HG03103 (cell line): ENCODE data around the gene RNGTT.
"Not testable (repeated sequence)": the region's sequence is repeated elsewhere in the genome, so short reads cannot be mapped to it uniquely, and the experiment has no call there.

Source experiments
- ATAC-seq: cut with Tn5 transposase; IDR thresholded peaks from one replicate; pipeline ENCODE4 v1.9.1; 2021; ENCODE audit warnings: low read depth; ENCODE audit not compliant: unreplicated experiment

Gene RNGTT

DNA sequence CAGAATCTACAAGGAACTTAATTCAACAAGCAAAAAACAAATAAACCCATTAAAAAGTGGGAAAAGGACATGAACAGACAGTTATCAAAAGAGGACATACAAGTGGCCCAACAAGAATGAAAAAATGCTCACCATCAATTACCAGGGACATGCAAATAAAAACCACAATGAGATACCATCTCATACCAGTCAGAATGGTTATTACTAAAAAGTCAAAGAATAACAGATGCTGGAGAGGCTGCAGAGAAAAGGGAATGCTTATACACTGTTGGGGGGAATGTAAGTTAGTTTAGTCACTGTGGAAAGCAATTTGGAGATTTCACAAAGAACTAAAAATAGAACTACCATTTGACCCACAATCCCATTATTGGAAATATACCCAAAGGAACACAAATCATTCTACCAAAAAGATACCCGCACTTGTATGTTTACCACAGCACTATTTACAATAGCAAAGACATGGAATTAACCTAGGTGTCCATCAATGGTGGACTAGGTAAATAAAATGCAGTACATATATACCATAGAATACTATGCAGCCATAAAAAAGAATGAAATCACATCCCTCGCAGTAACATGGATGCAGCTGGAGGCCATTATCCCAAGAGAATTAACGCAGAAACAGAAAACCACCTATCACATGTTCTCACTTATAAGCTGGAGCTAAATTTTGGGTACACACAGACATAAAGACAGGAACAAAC, 48.4 kb downstream of the RNGTT start:
- ATAC-seq = no peak

DNA sequence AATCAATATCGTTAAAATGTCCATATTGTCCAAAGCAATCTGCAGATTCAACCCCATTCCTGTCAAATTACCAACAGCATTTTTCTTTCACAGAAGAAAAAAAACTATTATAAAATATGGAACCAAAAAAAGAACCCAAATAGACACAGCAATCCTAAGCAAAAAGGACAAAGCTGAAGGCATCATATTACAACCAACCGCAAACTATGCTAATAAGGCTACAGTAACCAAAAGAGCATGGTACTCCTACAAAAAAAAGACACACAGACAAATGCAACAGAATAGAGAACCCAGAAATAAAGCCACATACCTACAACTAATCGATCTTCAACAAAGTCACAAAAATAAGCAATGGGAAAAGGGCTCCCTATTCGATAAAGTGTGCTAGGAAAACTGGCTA, 49.2 kb downstream of the RNGTT start:
- ATAC-seq = no peak

DNA sequence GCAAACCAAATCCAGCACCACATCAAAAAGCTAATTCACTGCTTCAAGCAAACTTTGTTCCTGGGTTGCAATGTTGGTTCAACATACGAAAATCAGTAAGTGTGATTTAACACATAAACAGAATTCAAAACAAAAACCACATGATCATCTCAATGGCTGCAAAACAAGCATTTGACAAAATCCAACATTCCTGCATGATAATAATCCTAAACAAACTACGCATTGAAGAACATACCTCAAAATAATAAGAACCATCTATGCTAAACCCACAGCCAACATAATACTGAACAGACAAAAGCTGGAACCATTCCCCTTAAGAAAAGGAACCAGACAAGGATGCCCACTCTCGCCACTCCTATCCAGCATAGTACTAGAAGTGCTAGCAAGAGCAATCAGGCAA, 49.9 kb downstream of the RNGTT start:
- ATAC-seq = no peak

DNA sequence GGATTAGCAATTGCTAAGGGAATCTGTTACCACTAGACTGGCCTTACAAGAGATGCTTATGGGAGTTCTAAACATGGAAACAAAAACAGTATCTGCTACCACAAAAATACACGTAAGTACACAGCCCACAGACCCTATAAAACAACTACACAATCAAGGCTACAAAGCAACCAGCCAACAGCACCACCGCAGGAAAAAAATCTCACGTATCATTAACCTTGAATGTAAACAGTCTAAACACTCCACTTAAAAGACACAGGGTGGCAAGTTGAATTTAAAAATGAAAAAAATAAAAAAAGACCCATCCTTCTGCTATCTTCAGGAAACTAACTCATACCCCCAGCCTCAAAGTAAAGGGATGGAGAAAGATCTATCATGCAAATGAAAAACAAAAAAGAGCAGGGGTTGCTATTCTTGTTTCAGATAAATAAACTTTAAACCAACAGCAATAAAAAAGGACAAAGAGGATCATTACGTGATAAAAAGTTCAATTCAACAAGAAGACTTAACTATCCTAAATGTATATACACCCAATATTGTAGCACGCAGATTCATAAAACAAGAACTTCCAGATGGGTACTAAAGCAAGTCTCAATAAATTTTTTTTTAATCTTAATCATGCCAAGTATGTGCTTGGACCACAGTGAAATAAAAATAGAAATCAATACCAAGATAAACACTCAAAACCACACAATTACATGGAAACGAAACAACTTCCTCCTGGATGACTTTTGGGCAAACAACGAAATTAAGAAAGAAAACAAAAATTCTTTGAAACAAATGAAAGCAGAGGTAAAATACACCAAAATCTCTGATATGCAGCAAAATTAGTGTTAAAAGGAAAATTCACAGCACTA, 52.3 kb downstream of the RNGTT start:
- no peak for ATAC-seq

DNA sequence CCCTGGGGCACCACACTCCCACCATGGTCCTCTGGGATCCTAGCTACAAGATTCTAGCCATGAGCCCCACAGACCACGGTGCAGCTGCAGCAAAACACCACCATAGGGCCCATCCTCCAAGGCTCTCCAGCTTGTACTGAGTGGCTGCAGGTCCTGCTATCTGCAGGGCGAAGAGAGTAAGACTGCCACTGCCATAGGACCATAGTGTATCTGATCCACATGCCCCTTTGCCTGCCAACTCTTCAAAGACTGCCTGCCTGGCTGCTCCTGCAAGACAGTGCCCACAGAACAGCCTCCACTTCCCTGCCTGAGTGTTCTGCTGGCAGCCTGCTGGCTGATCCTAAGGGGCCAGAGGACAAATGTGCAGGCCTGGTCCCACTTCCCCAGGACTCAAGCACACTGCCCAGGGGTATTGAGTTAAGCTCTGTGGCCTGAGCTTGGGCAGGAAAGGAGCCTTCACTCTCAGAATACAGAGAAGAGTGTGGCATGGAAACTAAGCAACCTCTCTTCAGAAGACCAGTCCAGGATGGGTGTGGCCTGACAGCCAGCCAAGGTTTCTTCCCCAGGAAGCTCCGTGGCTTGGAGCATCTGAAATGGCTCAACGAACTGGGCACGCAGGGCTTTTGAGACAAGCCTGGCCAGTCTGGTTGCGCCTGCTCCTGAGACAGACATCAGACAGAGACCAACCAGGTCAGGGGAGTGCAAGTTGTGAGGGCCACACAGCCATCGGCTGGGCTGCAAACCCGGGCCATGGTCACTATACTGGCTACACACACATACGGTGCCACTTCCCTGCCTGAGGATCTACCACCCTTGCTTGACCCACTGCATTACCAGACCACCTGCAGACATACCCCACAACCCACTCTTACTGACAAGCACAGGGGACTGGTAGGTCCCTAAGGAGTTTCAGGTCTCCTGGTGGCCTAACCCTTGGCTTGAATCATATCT, 54.5 kb downstream of the RNGTT start:
- no peak for ATAC-seq

DNA sequence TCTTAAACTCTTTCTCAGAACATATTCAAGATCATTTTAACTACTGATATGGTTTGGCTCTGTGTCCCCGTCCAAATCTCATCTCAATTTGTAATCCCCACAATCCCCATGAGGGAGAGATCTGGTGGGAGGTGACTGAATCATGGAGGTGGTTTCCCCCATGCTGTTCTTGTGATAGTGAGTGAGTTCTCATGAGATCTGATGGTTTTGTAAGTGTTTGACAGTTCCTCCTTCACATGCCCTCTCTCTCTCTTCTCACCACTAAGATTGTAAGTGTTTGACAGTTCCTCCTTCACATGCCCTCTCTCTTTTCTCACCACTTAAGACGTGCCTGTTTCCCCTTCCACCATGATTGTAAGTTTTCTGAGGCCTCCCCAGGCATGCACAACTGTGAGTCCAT, 56.3 kb downstream of the RNGTT start:
- ATAC-seq = not testable (repeated sequence)

DNA sequence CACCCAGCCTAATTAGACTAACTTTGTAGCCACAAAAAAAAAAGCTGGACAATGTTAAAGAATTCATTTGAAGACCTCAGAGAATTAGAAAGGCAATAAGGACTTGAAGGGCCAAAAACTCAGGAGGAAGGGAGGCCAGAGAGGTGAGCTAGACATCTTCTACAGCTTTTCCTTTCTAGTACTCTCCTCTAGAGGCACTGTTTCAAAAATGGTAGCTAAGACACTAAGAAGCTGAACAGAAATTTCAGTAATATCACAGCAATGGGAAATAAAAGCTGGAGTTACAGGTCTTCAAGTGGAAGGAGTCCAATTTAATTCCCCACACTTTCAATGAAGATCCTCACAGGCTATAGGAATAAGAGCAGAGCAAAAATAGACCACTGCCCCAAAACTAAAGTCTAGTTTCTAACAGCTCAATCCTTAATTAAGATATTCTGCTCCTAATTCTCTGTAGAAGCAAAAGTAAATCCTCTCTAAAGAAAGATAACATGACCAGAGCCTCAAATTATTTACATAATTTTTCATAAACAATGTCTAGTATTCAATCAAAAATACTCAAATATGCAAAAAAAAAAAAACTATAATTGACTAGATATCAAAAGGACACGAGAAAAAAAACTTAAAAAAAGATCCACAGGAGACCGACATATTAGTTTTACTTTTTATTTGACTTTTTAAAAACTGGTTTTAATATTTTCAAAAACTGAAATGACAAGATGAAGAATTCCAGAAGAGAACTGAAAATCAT, 63.7 kb downstream of the RNGTT start:
- ATAC-seq = no peak

DNA sequence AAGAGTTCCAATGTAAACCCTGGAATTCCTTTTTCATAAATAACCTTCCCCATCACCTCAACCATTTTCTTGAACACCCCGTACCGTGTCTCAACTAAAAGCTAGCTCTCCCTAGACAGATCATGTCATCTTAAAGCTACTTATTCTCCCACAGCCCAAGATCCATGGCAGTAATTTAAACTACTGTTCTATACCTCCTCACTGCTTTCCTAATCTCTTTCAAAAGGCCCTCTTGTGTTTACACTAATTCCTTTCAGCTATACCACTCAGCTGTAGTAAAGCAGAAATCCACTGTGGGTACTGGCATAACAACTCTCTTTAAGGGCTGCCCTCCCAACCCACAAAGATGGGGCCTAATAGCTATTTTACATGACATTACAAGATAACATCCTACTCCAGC, 67.5 kb downstream of the RNGTT start:
- no peak for ATAC-seq

DNA sequence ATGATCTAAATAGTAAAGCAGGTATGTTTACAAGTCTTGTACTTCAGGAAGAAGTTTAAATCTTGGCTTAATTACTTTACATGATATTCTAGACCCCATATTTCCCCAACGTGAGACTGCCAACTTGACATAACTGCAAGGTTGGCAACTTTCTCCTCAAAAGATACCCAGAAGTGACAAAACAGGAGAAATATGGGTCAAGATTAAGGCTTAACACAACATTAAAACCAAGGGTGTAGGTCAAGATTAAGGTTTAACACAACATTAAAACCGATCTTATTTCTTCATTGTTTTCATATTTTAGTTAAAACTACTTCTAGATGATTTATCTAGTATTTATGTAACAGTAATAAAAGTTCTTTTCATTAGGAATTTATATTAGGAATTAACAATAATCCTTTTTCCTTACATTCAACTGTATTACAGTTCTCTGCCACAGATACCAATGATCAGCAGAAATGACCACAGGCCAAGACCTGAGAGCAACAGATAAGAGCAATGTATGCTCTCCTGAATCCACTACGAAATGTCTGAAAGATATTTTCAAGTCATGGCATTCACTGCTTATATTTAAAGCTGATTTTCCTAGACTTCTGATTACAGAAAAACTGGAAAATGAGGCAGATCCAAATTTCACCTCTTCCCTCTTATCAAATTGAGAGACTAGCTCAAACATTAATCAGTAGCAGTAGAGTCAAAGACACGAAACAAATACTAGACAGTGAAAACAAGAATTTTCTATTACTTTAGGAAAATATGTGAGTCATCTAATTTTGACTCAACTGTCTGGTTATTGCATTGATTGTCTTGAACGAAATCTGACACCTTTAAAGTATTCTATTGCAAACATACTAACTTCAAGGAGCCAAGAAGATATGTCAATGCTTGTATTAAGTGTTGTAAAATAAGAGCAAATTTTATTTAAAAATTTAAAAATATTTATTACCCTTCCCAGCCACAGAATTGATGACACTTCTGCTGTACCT, 72.3 kb downstream of the RNGTT start:
- ATAC-seq = no peak

DNA sequence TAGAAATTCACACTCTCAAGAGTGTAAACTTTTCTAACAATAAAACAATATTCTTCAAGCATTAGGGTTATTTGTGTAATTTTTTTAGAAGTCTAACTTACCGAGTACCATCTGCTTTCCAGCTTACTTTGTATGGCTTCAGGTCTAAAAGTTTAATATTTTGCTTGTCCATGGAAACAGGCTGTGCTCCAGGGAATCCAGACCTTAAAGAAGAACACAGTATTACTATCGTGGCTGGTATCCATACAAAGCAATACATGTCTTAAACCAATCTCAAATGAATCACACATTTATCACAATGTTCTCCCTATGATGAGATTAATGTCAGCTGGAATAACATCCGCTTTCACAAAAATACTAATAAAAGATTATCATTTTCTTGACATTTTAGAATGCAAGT, 73.0 kb downstream of the RNGTT start:
- no peak for ATAC-seq

DNA sequence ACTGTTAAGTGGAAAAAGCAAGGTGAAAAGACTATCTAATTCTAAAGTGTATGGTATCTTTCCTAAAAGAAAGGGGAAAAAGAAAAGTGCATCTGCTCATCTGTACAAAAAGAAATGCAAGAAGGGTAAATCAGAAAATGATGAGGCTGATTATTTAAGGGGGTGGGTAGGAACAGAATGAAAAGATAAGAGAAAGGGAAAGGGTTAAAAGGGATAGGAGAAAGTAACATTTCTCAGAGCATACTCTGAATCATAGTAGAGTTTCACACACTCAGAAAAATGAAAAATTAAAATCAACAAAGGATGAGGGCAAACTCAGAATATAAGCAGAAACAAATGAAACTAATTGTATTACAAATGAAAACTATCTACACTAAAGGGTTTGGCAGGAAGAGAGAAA, 79.1 kb downstream of the RNGTT start:
- no peak for ATAC-seq

DNA sequence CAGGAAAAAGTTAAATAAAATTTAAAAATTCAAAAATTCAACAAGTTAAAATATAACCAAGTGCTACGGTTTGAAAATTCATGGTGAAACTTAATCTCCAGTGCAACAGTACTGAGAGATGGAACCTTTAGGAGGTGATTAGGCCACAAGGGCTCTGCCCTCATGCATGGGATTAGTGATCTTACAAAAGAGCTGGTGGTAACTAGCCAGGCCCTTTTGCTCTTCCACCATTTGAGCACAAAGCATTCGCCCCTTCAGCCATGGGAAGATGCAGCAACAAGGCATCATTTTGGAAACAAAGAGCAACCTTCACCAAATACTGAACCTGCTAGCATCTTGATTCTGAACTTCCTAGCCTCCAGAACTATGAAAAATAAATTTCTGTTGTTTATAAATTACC, 80.9 kb downstream of the RNGTT start:
- no peak for ATAC-seq

DNA sequence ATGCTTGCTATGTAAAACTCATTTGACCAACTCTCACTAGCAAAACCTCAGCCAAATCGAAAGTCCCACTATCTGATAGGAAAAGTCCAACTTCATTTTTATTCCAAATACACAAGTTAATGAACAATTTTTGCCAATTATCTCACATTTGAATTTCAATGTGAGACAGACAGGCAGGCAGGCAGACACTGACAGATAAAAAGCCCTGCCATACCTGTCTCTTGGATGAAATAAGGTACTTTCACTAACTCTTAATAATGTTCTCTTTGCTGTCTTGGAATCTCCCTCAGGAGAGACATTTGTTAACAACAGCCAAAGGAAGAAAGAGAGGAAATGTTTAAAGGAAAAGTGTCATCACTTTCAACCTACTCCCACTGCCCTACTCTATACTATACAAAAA, 82.0 kb downstream of the RNGTT start:
- no peak for ATAC-seq

DNA sequence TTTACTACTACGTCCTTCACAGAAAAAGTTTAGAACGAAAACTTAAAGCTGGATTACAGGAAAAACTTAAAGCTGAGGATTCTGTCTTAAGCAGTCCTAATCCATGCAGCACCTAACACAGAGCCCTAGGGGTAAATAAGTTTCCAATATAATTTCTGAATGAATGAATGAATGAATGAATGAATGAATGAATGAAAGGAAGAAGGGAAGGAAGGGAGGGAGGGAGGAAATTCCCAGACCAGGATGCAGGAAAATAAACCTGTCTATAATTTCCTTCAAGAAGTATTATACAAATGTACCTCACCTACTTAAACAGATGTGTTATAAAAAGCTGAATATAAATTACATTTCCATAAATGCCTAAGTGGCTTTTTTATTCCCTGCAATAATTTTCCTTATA, 83.4 kb downstream of the RNGTT start:
- no peak for ATAC-seq

DNA sequence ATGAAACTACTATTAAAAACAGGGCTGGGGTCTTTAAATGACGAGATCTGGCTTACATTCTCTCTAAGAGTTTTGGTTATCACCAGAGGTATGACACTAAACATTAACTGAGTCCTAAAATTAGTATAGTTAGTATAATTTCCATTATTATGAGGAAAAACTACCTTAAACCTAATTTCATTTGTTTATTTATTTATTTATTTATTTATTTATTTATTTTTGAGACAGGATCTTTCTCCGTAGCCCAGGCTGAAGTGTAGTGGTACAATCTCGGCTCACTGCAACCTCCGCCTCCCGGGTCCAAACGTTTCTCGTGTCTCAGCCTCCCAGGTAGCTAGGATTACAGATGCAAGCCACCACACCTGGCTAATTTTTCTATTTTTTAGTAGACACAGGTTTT, 85.5 kb downstream of the RNGTT start:
- no peak for ATAC-seq

DNA sequence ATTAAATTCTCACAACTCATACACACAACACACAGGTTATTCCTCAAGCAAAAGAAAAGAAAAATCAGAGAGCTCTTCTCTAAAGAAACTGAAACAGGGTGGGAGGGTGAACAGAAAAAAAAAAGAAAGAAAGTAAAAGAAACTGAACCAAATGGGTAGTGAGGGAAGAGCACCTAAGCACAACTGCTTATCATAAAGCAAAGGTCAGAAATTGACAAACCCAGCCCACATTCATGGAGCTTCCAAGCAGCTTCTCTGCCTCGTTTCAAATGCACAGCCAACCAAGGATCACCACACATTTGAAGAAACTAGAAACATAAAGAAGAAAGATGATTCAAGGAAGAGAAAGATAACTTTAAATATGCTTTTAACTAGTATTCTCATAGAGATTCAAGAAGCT, 90.5 kb downstream of the RNGTT start:
- no peak for ATAC-seq

DNA sequence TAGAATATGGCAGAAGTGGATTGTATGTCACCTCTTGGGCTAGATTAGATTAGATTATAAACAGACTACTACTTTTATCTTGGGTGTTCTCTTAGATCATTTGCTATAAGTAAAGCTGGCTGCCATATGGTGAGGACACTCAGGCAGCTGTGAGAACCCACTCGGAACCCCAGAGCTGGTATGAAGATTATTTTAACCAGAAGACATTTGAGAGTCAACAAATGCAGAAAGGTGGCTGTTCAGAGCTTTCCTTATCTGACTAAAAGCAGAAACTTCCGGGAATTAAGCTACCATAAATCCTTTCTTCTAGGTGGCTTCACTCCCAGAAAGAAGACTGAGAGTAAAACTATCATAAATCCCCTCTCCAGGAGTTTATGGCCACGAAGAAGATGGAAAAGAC, 91.9 kb downstream of the RNGTT start:
- no peak for ATAC-seq

DNA sequence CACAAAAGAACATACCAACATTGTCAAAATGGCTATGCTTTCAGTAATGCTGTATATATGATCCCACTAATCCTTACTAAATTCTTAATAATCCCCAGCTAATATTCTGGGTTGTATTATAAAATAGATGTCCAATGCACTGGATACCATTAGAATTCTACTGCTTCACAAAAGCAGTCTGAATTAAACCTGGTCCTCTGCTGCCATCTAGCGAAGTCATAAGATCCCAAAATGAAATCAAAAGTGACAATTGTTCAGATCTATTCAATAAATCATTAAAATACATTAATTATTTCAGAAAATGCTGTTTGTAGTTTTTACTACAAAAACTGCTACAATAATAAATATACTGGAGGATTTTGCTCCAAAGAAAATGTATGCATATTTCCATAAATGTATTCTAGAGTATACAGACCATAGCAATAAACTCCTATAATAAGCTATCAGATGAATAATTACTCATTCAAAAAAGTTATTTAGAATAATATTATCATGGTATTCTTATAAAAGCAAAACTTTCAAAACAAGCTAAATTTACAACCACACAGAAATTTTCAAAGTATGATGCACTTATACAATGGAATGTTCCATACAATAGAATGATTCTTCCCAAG, 92.6 kb downstream of the RNGTT start:
- ATAC-seq = no peak
